HG03469 (cell line): ENCODE measurements around the gene ARL2.
"Not testable (repeated sequence)": the region's sequence is repeated elsewhere in the genome, so short reads cannot be mapped to it uniquely, and the experiment has no call there.

ENCODE experiments used
- ATAC-seq: cut with Tn5 transposase; IDR thresholded peaks from one replicate; pipeline ENCODE4 v1.9.1; 2021; ENCODE audit warnings: mild to moderate bottlenecking, moderate library complexity, moderate number of reproducible peaks; ENCODE audit not compliant: unreplicated experiment

The ARL2 gene

DNA sequence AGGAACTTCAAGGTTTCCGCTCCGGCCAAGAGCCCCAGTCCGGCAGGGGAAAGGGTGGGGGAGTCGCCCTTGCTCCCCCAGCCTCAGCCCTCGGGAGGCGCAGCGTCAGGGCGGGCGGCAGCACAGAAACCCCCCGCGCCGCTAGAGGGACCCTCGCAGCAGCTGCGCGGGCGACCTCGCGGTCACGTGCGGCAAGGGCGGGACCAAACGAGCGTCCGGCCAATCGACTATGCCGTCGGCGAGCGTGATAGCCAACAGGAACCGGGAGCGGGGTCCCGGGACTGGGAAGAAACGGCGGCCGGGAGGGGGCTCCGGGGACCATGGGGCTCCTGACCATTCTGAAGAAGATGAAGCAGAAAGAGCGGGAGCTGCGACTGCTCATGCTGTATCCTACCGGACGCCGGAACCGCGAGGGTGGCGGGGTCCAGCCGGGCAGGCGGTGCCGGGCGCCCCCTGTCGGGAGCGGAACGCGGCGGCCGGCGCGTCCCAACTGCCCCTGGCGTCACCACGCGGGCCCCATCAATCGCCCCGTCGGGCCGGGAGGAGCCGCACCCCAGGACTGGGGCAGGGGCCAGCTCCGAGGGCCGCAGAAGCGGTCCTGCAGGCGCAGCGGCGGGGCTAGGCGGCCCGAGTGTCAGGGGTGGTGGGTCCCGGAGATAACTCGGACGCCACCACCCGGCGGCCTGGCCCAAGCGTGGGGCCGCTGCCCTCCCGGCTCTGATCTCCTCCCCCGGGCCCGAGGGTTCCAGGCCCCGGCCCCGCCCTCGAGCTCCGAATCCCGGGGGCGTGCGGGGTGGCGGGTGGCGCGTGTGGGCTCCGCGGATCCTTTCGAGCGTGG, at the start of gene ARL2:
ARL2 (plus strand) TSS at position 273 of the 838 bp plus-strand sequence; CDS start at position 321, 48 bp downstream.
- peak; percentile 49 for ATAC-seq

DNA sequence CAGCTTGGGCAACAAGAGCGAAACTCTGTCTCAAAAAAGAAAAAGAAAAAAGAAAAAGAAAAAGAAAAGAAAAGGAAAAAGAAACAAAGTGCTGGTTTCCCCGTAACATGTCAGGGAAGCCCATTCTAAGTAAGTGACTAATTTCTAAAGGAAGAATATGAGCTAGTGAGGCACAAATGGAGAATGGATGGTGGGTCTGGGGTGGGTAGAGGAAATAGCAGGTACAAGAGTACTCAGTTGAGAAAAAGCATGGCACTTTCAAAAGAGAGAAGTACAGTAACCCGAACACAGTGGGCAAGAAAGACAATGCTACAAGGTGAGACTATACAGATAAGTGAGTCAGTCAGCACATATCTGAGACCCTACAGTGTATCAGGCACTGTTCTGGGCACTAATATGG, 46.6 kb upstream of the ARL2 start:
- no peak for ATAC-seq

- ATAC-seq: no peak
Observed at GRCh38 chr11:64969209-64969608, 44.8 kb upstream of the ARL2 start.

- ATAC-seq: no peak
Observed at GRCh38 chr11:64970731-64971151, 43.2 kb upstream of the ARL2 start.

DNA sequence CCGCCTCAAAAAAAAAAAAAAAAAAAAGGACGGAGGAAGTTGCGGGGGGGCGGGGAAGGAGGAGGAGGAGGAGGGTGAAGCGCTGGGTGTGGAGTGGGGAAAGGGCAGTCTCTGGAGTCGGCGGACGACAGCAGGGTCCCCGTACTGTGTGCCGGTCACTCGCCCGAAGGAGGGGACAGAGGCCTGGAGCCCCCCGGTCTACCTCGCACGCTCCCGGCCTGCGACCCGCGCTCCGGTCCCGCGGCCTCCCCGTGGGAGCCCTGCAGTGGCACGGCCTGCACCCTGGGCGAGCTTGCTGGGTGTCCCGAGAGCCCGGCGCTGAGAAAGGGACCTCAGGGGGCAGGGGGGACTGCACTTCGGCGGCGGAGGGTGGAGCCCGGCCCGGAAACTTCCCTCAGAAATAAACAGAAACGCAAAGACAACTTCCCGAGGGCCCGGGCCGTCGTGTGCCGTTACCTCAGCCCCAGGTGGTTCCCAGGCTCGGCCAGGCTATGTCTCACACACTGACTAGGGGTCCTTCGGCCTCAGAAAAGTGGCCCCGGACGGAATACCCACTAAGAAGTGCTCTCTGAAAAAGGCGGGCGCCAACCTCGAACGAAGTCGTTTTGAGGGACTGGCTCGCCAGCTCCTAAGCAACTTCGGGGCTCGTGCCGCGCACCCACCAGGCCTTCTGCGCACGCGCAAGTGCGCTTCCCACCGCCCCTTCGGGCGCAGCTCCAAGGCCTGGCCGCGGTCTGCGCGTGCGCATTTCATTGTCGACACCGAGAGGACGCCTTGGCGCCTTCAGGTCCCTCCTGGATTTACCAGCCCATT, 42.3 kb upstream of the ARL2 start, which contains the start of gene MAJIN:
MAJIN (minus strand) TSS at position 688 of the 813 bp plus-strand sequence. CDS start 12,703 bp downstream, outside the sequence.
- ATAC-seq: no peak

GRCh38 chr11:64974124-64974523, 39.8 kb upstream of the ARL2 start:
- no peak for ATAC-seq

DNA sequence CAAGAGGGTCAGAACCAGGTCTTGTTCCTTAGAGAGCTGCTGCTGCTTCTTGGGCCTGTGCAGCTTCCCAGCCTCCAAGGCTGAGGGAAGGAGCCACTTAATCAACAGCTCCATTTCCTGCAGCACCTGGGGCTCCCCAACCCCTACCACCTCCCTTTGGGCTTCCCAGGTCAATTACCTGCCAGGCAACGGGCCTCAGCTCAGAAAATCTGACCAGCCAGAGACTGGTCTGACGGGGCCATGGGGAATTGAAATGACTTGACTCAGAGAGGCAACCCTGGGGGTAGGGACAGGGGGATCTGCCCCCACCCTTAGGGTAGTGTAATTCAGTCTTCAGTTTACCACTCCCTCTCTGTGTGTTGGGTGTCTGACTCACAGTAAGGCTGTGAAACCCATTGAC, 37.3 kb upstream of the ARL2 start:
- no peak for ATAC-seq

DNA sequence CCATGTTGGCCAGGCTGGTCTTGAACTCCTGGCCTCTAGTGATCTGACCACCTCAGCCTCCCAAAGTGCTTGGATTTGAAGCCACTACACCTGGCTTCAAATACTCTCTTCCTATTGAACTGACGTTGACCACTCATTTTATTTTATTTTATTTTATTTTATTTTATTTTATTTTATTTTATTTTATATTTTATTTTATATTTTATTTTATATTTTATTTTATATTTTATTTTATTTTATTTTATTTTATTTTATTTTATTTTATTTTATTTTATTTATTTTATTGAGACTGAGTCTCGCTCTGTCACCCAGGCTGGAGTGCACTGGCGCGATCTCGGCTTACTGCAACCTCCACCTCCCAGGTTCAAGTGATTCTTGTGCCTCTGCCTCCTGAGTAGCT, 30.6 kb upstream of the ARL2 start:
- not testable (repeated sequence) for ATAC-seq

DNA sequence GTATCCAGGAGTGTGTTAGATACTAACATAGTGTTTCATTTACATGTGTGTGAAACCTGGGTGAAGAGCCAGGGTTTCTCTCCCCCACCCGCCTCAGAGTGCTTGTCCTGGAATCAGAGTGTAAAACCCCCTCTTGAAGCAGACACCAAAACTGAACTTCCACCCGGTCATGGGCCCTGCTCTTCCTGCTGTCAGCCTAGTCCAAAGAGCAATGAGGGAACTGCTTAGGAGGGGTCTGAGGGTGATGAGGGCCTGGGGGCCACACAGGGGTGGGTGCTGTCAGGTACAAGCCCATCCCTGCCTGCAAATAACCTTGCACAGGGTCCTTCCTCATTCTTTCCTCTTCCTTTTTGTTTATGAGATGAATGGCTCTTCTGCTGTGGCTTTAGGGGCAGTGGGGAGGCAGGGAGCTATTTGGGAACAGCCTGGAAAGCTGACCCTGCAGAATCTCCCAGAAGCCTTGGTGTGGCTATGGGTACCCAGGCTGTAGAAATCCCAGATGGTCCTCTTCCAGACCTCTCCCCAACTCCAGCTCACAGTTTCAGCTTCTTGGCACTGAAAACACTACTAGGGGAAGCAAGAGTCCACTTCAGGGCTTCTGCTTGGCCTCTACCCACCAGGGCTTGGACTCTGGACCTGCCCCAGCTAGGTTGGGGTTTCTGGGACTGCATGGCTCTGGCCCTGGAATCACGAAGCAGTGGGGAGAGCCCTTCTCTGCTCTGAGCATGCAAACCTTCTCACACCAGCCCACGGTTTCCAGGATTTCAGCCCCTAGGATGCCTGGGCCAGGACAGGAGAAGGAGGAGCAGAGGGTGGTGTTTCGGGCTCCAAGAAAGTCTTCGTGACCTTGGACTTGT, 25.7 kb upstream of the ARL2 start:
- no peak for ATAC-seq

- ATAC-seq: no peak
Observed at GRCh38 chr11:64989416-64989815, 24.5 kb upstream of the ARL2 start.

DNA sequence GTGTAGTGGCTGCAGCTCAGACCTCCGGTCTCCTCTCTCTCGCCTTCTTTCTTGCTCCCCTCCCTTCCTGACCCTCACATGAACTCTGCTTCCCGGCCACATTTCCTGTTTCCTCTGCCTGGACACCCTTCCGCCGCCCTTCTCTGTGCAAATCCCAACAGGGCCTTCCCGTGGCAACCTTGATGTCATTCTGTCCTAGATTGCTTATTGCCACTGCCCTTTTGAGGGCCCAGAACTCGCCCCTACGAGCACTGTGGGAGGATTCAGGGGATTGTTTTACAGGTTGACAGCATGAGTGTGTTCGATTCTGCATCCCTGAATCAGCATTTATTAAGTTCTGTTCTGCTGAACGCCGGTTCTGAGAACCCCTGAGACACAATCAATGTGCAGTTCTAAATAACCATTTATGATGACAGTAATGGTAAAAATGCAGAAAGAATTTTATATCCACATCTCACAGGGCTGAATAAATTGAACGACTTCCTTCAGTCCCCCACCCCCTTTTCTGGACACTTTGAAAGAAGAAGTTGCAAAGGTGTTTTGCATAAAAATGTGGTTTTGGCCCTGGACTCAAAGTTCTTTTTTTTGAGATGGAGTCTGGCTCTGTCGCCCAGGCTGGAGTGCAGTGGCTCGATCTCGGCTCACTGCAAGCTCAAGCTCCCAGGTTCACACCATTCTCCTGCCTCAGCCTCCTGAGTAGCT, 23.6 kb upstream of the ARL2 start:
- ATAC-seq: no peak

DNA sequence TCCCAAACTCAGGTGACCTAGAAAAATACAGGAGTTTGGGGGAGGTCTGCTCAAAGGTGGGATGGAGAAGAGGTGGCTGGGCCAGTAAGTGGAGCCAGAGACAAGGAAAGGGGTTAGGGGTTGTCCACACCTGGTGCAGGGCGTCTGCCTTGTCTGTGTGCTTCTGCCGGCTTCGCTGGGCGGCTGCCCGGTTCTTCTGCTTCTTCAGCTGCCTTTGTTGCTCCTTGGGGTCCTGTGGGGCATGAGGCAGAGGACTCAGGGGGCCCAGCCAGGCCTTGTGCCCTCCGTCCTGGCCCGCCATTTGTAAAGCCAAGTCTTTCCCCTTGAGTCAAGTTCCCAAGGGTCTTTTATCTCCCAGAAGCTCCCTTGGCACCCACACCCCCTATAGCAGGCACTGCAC, 19.6 kb upstream of the ARL2 start:
- ATAC-seq: no peak

DNA sequence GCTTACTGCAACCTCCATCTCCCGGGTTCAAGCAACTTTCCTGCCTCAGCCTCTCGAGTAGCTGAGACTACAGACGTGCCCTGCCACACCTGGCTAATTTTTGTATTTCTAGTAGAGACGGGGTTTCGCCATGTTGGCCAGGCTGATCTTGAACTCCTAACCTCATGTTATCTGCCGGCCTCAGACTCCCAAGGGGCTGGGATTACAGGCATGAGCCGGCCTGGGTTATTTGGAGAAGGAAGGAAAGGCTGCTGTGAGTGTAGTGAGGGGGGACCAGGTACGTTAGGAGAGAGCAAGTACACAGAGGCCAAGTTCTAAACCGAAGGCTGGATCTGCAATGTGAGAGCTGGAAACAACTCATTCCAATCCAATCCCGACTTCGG, 17.6 kb upstream of the ARL2 start:
- ATAC-seq: no peak

DNA sequence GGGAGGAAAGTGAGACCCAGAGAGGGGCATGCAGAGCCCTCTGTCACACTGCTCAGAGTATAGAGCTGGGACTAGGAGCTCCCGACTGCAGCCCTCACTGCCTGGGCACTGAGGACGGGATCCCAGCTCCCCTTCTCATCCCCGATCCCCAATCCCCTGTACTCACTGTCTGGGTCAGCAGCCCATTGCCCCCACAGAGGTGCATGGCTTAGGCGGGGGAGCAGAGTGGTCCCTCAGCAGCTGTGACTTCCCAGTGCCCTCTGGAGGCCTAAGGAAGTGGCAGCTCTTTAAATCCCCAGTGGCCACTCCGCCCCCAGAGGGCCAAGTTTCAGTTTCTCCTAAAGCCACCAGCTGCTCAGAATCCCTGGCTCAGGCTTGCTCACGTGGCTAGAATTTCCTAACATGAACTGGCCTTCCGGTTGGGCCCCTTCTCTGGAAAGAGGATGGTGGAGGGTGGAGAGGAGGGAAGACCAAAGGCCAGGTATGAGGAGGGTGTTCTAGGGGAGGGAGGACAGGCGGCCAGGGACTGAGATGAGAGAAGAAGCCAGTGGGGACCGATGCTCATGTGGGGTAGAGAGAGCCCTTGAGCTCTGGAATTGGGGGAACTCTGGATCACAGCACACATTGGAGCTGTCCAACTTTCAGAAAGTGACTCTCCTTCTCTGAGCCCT, 17.1 kb upstream of the ARL2 start, which contains the start of gene BATF2:
BATF2 (minus strand) TSS at position 262 of the 671 bp plus-strand sequence; CDS start at position 205, 57 bp downstream.
- ATAC-seq: no peak

DNA sequence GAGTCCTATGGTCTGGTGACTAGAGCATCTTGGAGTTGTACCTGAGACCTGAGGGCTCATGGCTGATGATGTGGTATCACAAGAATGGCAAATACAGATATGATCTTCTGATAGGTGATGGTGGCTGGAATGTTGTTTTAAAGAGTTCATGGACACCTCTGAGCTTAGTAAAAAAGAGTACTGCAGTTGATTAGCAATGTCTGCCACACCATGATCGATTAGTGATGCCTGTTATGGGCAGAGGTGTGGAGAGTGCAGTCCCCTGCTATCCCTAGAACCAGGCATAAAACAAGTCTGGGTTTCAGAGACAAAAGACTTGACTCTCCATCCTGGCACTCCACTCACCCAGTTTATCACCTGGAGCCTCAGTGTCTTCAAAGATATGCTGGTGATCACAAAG, 15.8 kb upstream of the ARL2 start:
- ATAC-seq: no peak

DNA sequence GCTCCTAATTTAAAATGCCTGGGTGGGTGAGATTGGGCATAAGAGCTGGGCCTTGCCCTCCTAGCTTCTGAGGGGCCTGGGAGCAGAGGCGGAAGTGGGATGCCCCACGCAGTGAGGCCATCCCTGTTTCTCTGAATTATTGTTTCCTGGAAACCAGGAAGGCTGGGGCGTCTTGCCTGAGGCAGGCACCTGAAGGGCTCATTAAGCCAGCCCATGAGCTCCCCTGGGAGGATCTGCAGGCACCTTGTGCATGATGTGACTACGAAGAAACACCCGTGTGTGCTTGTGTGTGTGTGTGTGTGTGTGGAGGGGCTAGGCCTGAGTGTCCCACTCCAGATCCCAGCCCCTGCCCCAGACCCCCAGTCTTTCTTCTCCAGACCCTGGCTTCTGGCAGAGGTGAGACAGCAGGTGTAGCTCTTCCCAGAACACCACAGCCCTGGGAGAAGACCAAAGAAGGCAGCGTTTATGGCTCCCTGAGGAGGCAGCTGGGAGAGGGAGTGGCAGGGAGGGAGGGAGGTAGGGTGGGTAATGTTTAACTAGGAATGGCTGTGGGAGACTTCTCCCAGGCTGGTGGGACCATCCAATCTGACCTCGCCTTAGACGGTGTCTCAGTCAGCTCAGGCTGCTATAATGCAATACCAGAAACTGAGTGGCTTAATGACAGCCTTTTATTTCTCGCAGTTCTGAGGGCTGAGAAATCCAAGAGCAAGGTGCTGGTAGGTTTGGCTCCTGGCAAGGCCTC, 15.1 kb upstream of the ARL2 start:
- ATAC-seq: no peak

- no peak for ATAC-seq
Observed at GRCh38 chr11:64999478-64999877, 14.5 kb upstream of the ARL2 start.

GRCh38 chr11:65002706-65003105, 11.3 kb upstream of the ARL2 start:
- ATAC-seq: no peak

DNA sequence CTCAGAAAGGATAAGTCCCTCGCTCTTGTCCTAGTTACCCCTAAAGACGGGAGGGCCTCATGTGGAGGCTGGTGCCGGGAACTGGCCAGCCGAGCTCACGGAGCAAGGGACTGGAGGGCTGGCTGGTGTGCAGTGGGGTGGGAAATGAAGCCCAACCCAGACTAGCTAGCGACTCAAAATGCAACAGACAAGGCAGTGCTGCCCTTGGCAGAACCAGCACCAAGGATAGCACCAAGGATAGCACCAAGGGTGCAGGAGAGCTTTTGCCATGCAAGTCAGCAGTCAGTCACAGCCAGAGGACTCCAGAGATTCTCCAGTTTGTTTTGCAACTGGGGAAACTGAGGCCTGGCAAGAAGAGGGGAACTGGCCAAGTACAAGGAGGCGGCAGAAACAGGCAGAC, 10.7 kb upstream of the ARL2 start:
- ATAC-seq: no peak
